Panc1 (cell line): Measurements from ENCODE around the gene LENEP. TPM values are rescaled to one million over a fixed set of nuclear protein-coding genes. Genes with fewer than 3 reads are reported as not detected.

Experiments
- ATAC-seq: fragments of 200-7000 bp; cut with Tn5 transposase; 2 replicates; pipeline ENCODE4 v1.9.1; 2020; ENCODE audit warnings: mild to moderate bottlenecking, moderate library complexity
- BruUV-seq: library from RNA; stranded (reverse); fragments of 400-500 nt; replicated peaks from 2 replicates; lab custom pipeline; 2021; lab: Mats Ljungman, UMichigan
- CTCF ChIA-PET: fragments of 300-600 bp; sonication (Branson Sonifier 250); formaldehyde crosslinking; loops from one replicate; lab custom pipeline; 2022; ENCODE audit warnings: antibody characterized with exemption; lab: Charles Lee
- POLR2A ChIA-PET: fragments of 300-600 bp; sonication (Branson Sonifier 250); formaldehyde crosslinking; loops from one replicate; lab custom pipeline; 2022; ENCODE audit warnings: antibody characterized with exemption; lab: Charles Lee
- DNase-seq: peaks from one replicate; pipeline ENCODE4 v3.0.0-alpha.2; 2010; ENCODE audit warnings: low read depth, low spot score
- H3K27ac ChIP-seq: 2 replicates; pipeline ENCODE4 v1.5.1; 2011; ENCODE audit warnings: mild to moderate bottlenecking, low read length, inconsistent platforms
- H3K27me3 ChIP-seq: fragments of 200-500 bp; sonication (Bioruptor generic); 2 replicates; pipeline ENCODE4 v1.6.0; 2014; ENCODE audit warnings: low read length, inconsistent platforms; ENCODE audit not compliant: control insufficient read depth, insufficient read depth
- H3K36me3 ChIP-seq: fragments of 200-500 bp; sonication (Bioruptor generic); 2 replicates; pipeline ENCODE4 v1.5.1; 2014; ENCODE audit warnings: inconsistent platforms, mild to moderate bottlenecking, low read length, moderate library complexity; ENCODE audit not compliant: control insufficient read depth, insufficient read depth
- H3K4me1 ChIP-seq: 2 replicates; pipeline ENCODE4 v1.5.1; 2011; ENCODE audit warnings: inconsistent platforms, mild to moderate bottlenecking, low read length, moderate library complexity; ENCODE audit not compliant: control insufficient read depth, insufficient read depth
- H3K4me3 ChIP-seq, 2 experiments: 2 replicates each; pipeline ENCODE4 v1.5.1; 2011 to 2012; ENCODE audit warnings: low read depth in 2 of 2, low read length in 2 of 2, mild to moderate bottlenecking in 2 of 2, inconsistent platforms in 1 of 2, moderate library complexity in 1 of 2
- H3K9me3 ChIP-seq: fragments of 200-500 bp; sonication (Bioruptor generic); 2 replicates; pipeline ENCODE4 v1.5.1; 2014; ENCODE audit warnings: low read depth, mild to moderate bottlenecking, inconsistent platforms, low read length, moderate library complexity; ENCODE audit not compliant: control insufficient read depth, insufficient read depth
- CTCF ChIP-seq: fragments of 450-650 bp; IDR thresholded peaks from 2 replicates; pipeline ENCODE4 v1.5.1; 2017; ENCODE audit warnings: mild to moderate bottlenecking
- POLR2AphosphoS5 ChIP-seq: IDR thresholded peaks from 2 replicates; pipeline ENCODE4 v1.6.1; 2012; ENCODE audit warnings: mild to moderate bottlenecking, low read depth, low read length, moderate library complexity
- REST ChIP-seq, 2 experiments: IDR thresholded peaks; 2 replicates each; pipeline ENCODE4 v1.6.1; 2011 to 2012; ENCODE audit warnings: low read depth in 2 of 2, control low read depth in 1 of 2, low read length in 1 of 2, mild to moderate bottlenecking in 1 of 2, moderate library complexity in 1 of 2; ENCODE audit not compliant: insufficient read depth in 1 of 2
- SIN3A ChIP-seq: IDR thresholded peaks from 2 replicates; pipeline ENCODE4 v1.6.1; 2012; ENCODE audit warnings: low read depth, mild to moderate bottlenecking, low read length, moderate library complexity, borderline replicate concordance; ENCODE audit not compliant: insufficient read depth
- TCF7L2 ChIP-seq: IDR thresholded peaks from 2 replicates; pipeline ENCODE4 v1.6.1; 2011; ENCODE audit warnings: mild to moderate bottlenecking, low read depth, low read length, inconsistent platforms
- in situ Hi-C: cut with HindIII; loops from 2 replicates; pipeline ENCODE4 v1.10.0; 2016; ENCODE audit warnings: low sequenced_read_pairs, low pct_unique_long_range_greater_than_20kb
- intact Hi-C: fragments of 100-400 bp; cut with micrococcal nuclease; formaldehyde crosslinking; loops from one replicate; pipeline ENCODE4 v1.10.0; 2022; ENCODE audit not compliant: unreplicated experiment
- total RNA-seq: library from RNA; stranded (reverse); gene quantifications from one replicate; pipeline ENCODE4 v1.2.1, GENCODE V29; 2021; ENCODE audit not compliant: unreplicated experiment

Gene LENEP
- total RNA-seq, 1 experiment from 2014 or later: 0.67 TPM

- H3K27me3 ChIP-seq: no peaks in the 10 kb centered on the region
- H3K36me3 ChIP-seq: 0 out of 2 replicates have a peak, but pooled peaks cover 7% of the 10 kb centered on the region
- peaks cover 31% of the 10 kb centered on the region for H3K4me1 ChIP-seq
- peak; percentile 100 for TF ChIP-seq CTCF
- peak; percentile 80 for TF ChIP-seq POLR2AphosphoS5
- no peak for TF ChIP-seq TCF7L2
- TF ChIP-seq SIN3A: peak; percentile 59; the same call in 1 of the 2 replicates
- 0 out of 4 replicates have a peak, but pooled peaks of 1 of the 2 experiments have one; percentile 40 for TF ChIP-seq REST (IDR thresholded peaks at IDR 0.05; ENCODE audit: insufficient read depth in 1 of 2, low read depth in 2 of 2, low read length in 1 of 2)
- DNase-seq (no peak), ATAC-seq (peak; percentile 92)
- CTCF ChIA-PET: interaction anchor here (0.5 to 1.5 kb wide), 12 partner anchors 15 to 204 kb away, joined by 3 to 16 read pairs (median 4); partner anchors contain the start of genes LENEP, SHC1 and ZBTB7B
- no peaks in the 10 kb centered on the region for H3K9me3 ChIP-seq
- H3K27ac ChIP-seq: peak overlapping the region; percentile 78
- POLR2A ChIA-PET: interaction anchor here (0.6 kb wide), 1 partner anchor 15 kb away, joined by 11 read pairs; no protein-coding TSS in a partner anchor
- intact Hi-C loops: no loop called here
- in situ Hi-C loops: no loop called here
- BruUV-seq: no TSS peak
- peak overlapping the region; percentile 32 to 38 for H3K4me3 ChIP-seq
Observed at GRCh38 chr1:155017041-155017945, 23.9 kb downstream of the LENEP start.

- in situ Hi-C loops (no loop called here), intact Hi-C loops (no loop called here)
- DNase-seq: no peak
- Histone ChIP-seq H3K27ac (peak overlapping the region; percentile 78), H3K4me1 (peaks cover 26% of the 10 kb centered on the region), H3K36me3 (0 out of 2 replicates have a peak, but pooled peaks cover 7% of the 10 kb centered on the region), H3K4me3 (peak overlapping the region; percentile 32 to 38), H3K27me3 (no peaks in the 10 kb centered on the region), H3K9me3 (no peaks in the 10 kb centered on the region)
- no TSS peak for BruUV-seq
- no peak for TF ChIP-seq REST (IDR thresholded peaks at IDR 0.05; ENCODE audit: insufficient read depth in 1 of 2, low read depth in 2 of 2, low read length in 1 of 2)
- TF ChIP-seq POLR2AphosphoS5: no peak; the same call in 1 of the 2 replicates
- no peak for TF ChIP-seq TCF7L2
- no peak for TF ChIP-seq CTCF
- TF ChIP-seq SIN3A: no peak
- ATAC-seq: no peak; the same call in 1 of the 2 replicates
- ChIA-PET CTCF (interaction anchor here (0.5 to 1.5 kb wide), 7 partner anchors 16 to 205 kb away, joined by 3 to 16 read pairs (median 5); partner anchors contain the start of genes SHC1 and ZBTB7B), POLR2A (interaction anchor here (0.6 kb wide), 1 partner anchor 14 kb away, joined by 11 read pairs; no protein-coding TSS in a partner anchor)
Observed at GRCh38 chr1:155017946-155018316, 24.5 kb downstream of the LENEP start.
